Heart right ventricle (tissue), 16 donors: ENCODE measurements around the gene RNF34. TPM values are rescaled to one million over a fixed set of nuclear protein-coding genes. Genes with fewer than 3 reads are reported as not detected.

ENCODE experiments used
- ATAC-seq, 8 donors: fragments of 200-7000 bp; cut with Tn5 transposase; one replicate each; pipeline ENCODE4 v1.9.1; 2020; ENCODE audit warnings: mild to moderate bottlenecking in 8 of 8, moderate library complexity in 8 of 8, moderate number of reproducible peaks in 1 of 8
- DNase-seq, 2 donors: peaks; one replicate each; pipeline ENCODE4 v3.0.0-alpha.2; 2020
- H3K27ac ChIP-seq, 10 donors: fragments of 200-600 bp; sonication (generic) in 2 of 10; one replicate each; pipeline versions ENCODE4 v1.5.0 to v1.8.0; 2020 to 2022; ENCODE audit warnings: mild to moderate bottlenecking in 3 of 10
- H3K27me3 ChIP-seq, 7 donors: fragments of 200-600 bp; one replicate each; pipeline ENCODE4 v1.8.0; 2021 to 2022; ENCODE audit warnings: mild to moderate bottlenecking in 2 of 7
- H3K36me3 ChIP-seq, 9 donors: fragments of 200-600 bp; sonication (generic) in 1 of 9; one replicate each; pipeline versions ENCODE4 v1.5.0 to v1.8.0; 2020 to 2022; ENCODE audit warnings: mild to moderate bottlenecking in 2 of 9
- H3K4me1 ChIP-seq, 9 donors: fragments of 200-600 bp; sonication (generic) in 1 of 9; one replicate each; pipeline versions ENCODE4 v1.5.0 to v1.8.0; 2020 to 2022; ENCODE audit warnings: mild to moderate bottlenecking in 4 of 9
- H3K4me3 ChIP-seq, 10 donors: fragments of 200-600 bp; sonication (generic) in 2 of 10; one replicate each; pipeline versions ENCODE4 v1.5.0 to v1.8.0; 2020 to 2022; ENCODE audit warnings: mild to moderate bottlenecking in 7 of 10, moderate library complexity in 2 of 10
- H3K9me3 ChIP-seq, 11 donors: fragments of 200-600 bp in 10 of 11; sonication (generic) in 2 of 11; one replicate each; pipeline versions ENCODE4 v1.5.0 to v1.8.0; 2013 to 2022; ENCODE audit warnings: mild to moderate bottlenecking in 2 of 11, control low read depth in 1 of 11, moderate library complexity in 1 of 11
- WGBS, 2 donors: extraction: QIAGEN DNeasy Blood & Tissue Kit; methylation state at CpG; one replicate each; pipeline ENCODE4 v1.1.7; 2013; ENCODE audit warnings: inconsistent platforms in 1 of 2; 5-methylcytosine and 5-hydroxymethylcytosine counted together
- intact Hi-C, 10 donors: fragments of 100-400 bp; cut with DNase I; formaldehyde crosslinking; loops; one replicate each; pipeline versions ENCODE4 v1.11.1 to v1.14.2; 2022
- polyA plus RNA-seq, 2 donors: library from polyadenylated mRNA; stranded (reverse); fragments of 200-250 nt; gene quantifications; one replicate each; pipeline ENCODE4 v1.2.3, GENCODE V29; 2013
- total RNA-seq, 10 donors: library from RNA; stranded (reverse); fragmentation: NEBNext Ultra II Directional in 3 of 10; extraction: Animal tissue kit (Norgen Biotek cat#: 25700) in 3 of 10; gene quantifications; one replicate each; pipeline versions ENCODE4 v1.2.1 to v1.2.4, GENCODE V29; 2021 to 2023
- TF ChIP-seq, protein P1 (sequence below), 9 donors: fragments of 200-600 bp; sonication (generic) in 2 of 9; IDR thresholded peaks; one replicate each; pipeline versions ENCODE4 v1.5.0 to v1.8.0; 2021 to 2022; ENCODE audit warnings: antibody characterized with exemption in 9 of 9, mild to moderate bottlenecking in 5 of 9, moderate library complexity in 1 of 9
- donor health status: Arrhythmogenic right ventricular cardiomyopathy.
- donor health status: ischemic (EF 13 %, LVEDD 7.1; RV severe dilation, severe dysfunction).
- donor health status: healthy with polysubstance abuse.
- donor health status: DM: no; HTN: yes; CAD: no.
- donor health status: DM: no; HTN: no; CAD: no.
- donor health status: ischemic (EF 25% LVEDD 6.9; RV normal size, moderate dysfunction).
- donor health status: ischemic (EF 25% LVEDD 5.7; RV mildly dilated, moderate dysfunction).
- donor health status: healthy.
- donor health status: DM: yes; HTN: yes; CAD: no.
- donor health status: Ischemic cardiomyopathy.
- donor health status: ischemic (EF 35%, LVEDD 5.7; RV mildly dilated, moderate dysfunction).
- donor health status: nonischemic (EF 11% LVEDD 7.7; RV severe dilation, severe dysfunction).
- donor health status: DM: yes; HTN: yes; CAD: no.
- donor health status: PGD.
- donor health status: ischemic (EF 29% LVEDD 5.4; RV normal size, mild dysfunction).
- donor health status: nonischemic (EF 23%, LVEDD 6.1; RV moderate dilation, normal function).

Gene RNF34
- total and polyA plus RNA-seq, 12 donors, result 18.9 to 37.9 (median 23.9) TPM

DNA sequence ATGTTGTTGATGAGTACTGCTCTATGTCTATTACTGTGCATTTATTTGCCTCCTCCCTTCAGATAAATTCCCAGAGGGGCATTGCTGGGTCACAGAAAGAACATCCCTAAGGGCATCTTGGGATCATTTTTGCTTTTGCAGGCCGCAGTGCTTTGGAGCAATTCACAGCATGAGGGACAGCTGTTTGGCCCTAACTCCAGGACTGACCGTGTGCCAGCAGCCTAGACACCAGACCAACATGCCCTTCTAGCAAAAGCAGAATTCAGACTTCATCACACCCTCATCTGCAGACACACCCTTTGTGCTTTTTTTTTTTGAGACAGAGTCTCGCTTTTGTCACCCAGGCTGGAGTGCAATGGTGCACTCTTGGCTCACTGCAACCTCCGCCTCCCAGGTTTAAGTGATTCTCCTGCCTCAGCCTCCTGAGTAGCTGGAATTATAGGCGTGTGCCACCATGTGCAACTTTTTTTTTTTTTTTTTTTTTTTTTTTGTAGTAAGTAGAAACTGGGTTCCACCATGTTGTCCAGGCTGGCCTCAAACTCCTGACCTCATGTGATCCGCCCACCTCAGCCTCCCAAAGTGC, 31.0 kb downstream of the RNF34 start:
- Histone ChIP-seq H3K4me1 (peaks cover 0 to 4% (median 0%) of the 10 kb centered on the region in 9 donors), H3K36me3 (peaks cover 0 to 100% (median 53%) of the 10 kb centered on the region in 9 donors), H3K27me3 (no peaks in the 10 kb centered on the region), H3K27ac (no peak overlapping the region), H3K9me3 (no peaks in the 10 kb centered on the region), H3K4me3 (no peak overlapping the region)
- DNase-seq, result no peak
- TF ChIP-seq, protein P1, sequence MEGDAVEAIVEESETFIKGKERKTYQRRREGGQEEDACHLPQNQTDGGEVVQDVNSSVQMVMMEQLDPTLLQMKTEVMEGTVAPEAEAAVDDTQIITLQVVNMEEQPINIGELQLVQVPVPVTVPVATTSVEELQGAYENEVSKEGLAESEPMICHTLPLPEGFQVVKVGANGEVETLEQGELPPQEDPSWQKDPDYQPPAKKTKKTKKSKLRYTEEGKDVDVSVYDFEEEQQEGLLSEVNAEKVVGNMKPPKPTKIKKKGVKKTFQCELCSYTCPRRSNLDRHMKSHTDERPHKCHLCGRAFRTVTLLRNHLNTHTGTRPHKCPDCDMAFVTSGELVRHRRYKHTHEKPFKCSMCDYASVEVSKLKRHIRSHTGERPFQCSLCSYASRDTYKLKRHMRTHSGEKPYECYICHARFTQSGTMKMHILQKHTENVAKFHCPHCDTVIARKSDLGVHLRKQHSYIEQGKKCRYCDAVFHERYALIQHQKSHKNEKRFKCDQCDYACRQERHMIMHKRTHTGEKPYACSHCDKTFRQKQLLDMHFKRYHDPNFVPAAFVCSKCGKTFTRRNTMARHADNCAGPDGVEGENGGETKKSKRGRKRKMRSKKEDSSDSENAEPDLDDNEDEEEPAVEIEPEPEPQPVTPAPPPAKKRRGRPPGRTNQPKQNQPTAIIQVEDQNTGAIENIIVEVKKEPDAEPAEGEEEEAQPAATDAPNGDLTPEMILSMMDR (IDR thresholded peaks at IDR 0.05), result no peak
- peak in 1 of 8 donors; percentile 32 for ATAC-seq
- intact Hi-C loops, result no loop called here
- 86 to 87% methylated on average over 6 of the region's 6 CpGs for WGBS, 2 donors

DNA sequence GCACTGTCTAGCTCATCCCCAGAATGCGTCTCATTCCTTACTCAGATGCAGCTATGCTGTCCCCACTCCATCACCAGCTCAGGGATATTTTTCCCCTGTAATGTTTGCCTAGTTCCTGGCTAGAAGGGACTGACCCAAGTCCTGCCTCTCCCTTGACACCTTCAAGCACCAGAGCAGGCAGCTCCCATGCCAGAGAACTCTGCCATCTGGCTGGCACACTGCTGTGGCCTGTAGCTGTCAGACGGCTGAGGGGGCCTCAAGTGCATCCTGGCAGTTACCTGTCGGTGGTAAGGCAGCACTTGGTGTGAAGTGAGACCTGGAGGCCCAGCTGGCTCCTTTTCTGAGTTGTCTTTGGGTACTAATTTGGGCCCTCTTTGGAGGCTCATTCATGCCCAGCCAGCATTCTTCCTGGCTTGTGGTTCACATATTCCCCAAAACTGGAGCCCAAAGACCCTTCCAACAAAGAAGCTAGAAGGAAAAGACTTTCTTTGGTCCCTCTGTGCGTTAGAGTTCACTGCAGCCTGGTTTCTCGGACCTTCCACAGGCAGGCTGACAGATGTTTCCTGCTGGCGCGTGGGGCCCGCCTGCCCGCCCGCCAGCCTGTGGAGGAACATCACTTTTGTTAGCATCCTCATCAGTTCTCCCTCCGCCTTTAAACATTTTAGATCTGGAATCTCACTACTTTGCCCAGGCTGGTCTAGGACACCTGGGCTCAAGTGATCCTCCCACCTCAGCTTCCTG, 33.0 kb downstream of the RNF34 start:
- H3K27me3 ChIP-seq, result no peaks in the 10 kb centered on the region
- WGBS, 2 donors, result 89% methylated on average over 11 of the region's 11 CpGs
- intact Hi-C loops, result no loop called here
- no peak overlapping the region for H3K4me3 ChIP-seq
- peaks cover 0 to 99% (median 44%) of the 10 kb centered on the region in 9 donors for H3K36me3 ChIP-seq
- ATAC-seq (peak in 2 of 8 donors; percentile 18 to 34), DNase-seq (no peak)
- no peaks in the 10 kb centered on the region for H3K4me1 ChIP-seq
- TF ChIP-seq, protein P1 (IDR thresholded peaks at IDR 0.05), result no peak
- H3K9me3 ChIP-seq, result peaks cover 0 to 5% (median 0%) of the 10 kb centered on the region in 11 donors
- H3K27ac ChIP-seq, result no peak overlapping the region

DNA sequence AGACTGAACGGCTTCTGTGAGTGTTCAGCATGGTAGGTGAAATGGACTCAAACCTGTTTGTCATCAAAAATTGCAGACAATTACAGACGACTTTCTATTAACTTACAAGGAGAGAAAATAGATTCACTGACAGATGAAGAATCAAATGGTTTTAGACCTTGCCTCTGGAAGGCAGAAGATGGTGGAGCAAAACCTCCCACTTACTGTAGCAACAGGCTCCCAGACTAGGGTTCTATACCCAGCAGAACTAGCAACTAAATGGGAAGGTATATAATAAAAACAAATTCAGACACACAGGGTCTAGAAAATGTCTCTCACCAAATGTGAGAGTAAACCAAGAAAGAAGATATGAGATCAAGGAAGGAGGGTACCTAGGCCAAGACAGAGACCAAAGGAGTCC, 36.8 kb downstream of the RNF34 start:
- Histone ChIP-seq H3K9me3 (peaks cover 0 to 5% (median 0%) of the 10 kb centered on the region in 11 donors), H3K4me3 (no peak overlapping the region), H3K36me3 (peaks cover 0 to 99% (median 37%) of the 10 kb centered on the region in 9 donors), H3K27ac (no peak overlapping the region), H3K27me3 (no peaks in the 10 kb centered on the region), H3K4me1 (no peaks in the 10 kb centered on the region)
- DNase-seq, result no peak
- TF ChIP-seq, protein P1 (IDR thresholded peaks at IDR 0.05), result no peak
- intact Hi-C loops, result loop anchor here in 1 of 10 donors (2.0 kb wide), 1 partner anchor 100 kb away; no protein-coding TSS in a partner anchor
- 91 to 97% methylated on average over 2 of the region's 2 CpGs for WGBS, 2 donors
- ATAC-seq, result no peak

DNA sequence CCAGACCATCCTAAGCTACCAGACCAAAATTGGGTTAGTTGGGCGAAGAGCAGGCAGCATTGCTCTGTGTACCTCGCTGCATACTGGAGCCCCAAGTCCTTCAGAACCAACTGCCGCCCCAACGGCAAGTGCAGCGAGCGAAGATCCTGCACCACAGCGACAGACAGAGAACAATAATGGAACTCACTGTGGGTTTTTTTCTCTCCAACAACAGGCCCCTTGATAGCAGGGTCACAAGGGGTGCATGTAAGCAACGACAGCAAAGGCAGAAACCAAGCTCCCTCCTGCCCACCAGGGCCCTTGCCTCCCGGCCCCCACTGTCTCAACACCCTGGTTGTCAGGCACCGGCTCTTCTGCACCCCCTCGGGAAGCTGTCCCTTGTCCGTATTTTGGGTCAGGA, 39.0 kb downstream of the RNF34 start:
- intact Hi-C loops, result no loop called here
- Histone ChIP-seq H3K27me3 (no peaks in the 10 kb centered on the region), H3K4me1 (peaks cover 0 to 10% (median 0%) of the 10 kb centered on the region in 9 donors), H3K27ac (no peak overlapping the region), H3K9me3 (peaks cover 0 to 5% (median 0%) of the 10 kb centered on the region in 11 donors), H3K36me3 (peaks cover 0 to 99% (median 24%) of the 10 kb centered on the region in 9 donors), H3K4me3 (no peak overlapping the region)
- WGBS, 2 donors, result 88 to 94% methylated on average over 12 of the region's 12 CpGs
- DNase-seq, result no peak
- ATAC-seq, result no peak
- TF ChIP-seq, protein P1 (IDR thresholded peaks at IDR 0.05), result no peak
